Stimulated activated CD8-positive, alpha-beta memory T cell treated with anti-CD3 and anti-CD28 coated beads, Interleukin-4, amount 100 ng/mL, for 48 hours (primary cell): Measurements from ENCODE around the gene STX3.

ENCODE experiments used
- DNase-seq: peaks from one replicate; pipeline ENCODE4 v3.0.0-alpha.2; 2020

The STX3 gene

DNA sequence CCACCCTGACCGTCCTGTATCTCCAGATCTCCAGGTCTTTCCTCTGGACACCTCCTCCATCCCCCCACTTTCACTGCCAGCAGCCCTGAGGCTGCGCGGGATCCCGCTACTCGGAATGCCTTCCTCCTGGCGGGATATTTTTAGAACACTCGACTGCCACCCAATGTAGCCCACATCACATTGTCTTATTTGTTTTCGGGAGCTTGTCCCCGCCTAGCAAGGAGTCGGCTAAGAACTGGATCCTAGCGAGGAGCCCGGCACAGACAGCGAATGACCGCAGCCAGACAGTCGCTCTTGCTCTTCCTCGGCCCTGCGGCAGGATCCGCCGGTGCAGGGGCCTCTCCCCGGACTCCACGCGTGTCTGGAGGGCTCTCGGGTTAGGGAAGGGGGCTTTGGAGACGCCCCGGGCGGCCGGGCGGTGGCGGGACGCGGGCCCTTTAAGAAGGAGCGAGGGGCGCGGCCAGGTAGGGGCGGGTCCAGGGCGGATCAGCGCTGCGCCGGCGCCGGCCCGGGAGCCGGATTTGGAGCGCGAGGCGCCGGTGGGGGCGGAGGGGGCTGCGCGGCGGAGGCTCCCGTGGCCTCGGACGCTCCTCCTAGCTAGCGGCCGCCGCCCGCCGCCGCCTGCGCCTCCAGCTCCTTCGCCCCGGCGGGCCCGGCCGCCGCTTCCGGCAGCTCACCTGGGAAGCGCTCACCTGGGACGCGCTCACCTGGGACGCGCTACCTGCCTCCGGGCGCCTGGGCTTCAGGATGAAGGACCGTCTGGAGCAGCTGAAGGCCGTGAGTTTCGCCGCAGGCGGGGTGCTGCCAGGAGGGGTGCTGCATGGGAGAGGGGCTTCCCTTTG, at the start of gene STX3:
Gene STX3, plus strand, starts transcription at position 518 of the 842 bp plus-strand sequence. Its CDS starts 230 bp downstream, at position 748.
- peak; percentile 78 for DNase-seq

- DNase-seq: no peak
Measured at GRCh38 chr11:59706518-59707285, 48.5 kb upstream of the STX3 start.

DNA sequence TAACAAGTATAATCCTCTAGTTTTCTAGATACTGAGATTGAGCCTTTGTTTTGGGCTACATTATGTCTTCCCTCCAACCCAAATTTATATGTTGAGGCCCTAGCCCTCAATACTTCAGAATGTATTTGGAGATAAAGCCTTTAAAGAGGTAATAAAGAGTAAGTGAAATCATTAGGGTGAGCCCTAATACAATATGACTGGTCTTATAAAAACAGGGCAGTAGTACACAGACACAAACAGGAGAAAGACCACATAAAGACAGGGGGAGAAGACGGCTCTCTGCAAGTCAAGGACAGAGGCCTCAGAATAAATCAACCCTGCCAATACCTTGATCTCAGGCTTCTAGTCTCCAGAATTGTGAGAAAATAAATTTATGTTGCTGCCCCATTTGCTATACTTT, 47.8 kb upstream of the STX3 start:
- no peak for DNase-seq

GRCh38 chr11:59708537-59708936, 46.6 kb upstream of the STX3 start:
- no peak for DNase-seq

DNA sequence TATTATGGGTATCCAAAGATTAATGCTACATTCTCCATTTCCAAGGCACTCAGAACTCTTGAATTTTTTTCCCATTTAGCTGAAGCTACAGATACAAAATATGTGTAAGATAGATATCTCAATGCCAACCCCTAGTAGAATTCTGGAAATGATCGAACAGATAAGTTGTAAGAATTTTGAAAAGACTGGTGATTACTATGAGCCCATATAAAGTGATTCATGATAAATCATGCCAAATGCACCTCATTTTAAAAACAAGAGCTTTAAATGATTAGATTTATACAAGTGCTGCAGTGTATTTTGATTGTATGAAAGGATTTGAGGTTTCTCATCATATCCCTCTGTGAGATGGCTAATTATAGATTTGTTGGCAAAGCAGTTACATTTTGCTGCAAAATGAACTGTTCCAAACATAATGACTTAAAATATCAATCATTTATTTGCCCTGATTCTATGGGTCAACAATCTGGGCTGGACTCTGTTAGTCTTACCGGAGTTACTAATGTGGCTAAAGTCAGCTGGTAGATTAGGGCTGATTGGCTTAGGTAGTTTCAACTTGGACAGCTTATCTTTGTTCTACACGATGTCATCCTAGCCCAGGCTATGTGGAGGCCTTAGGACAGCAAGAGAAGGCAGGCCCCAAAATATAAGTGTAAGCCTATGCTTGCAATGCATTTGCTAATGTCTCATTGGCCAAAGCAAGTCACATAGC, 44.9 kb upstream of the STX3 start:
- DNase-seq: no peak

DNA sequence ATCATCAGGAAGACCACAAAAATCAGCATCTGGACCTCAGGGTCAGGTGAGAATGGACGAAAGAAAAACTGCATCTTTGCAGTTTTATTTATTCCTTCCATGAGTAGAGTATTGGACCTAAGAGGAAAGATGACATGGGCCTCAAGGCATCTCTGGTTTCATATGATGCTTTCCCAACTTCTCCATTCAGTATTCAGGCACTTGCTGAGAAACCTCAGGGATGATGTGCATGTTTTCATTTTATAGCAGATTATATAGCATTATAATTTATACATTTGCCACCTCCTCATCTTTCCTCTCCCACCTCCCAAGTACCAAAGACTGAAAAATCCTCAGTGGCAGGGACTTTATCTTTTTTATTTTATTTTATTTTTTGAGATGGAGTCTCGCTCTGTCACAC, 41.4 kb upstream of the STX3 start, which contains the start of gene OR10V1:
Gene OR10V1, minus strand, starts transcription at position 101 of the 400 bp plus-strand sequence. Its CDS starts 0 bp downstream, at position 101.
- no peak for DNase-seq

DNA sequence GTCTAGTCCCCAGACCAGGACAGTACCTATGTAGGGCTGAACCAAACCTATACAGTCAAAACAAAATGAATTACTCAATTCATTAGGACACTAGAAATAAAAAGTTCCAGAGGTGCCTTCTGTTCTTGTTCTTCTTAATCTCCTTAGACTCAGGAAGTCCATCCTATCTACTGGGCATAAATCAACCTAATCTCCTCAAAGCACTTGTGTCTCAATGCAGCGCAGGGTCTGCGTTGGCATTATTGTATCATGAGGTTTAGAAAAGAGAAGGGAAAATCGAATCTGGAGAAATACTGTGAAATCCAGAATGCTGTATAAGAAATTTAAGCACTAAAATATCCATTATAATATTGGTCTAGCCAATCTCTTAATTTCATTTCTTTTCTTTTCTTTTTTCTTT, 39.1 kb upstream of the STX3 start:
- no peak for DNase-seq

- no peak for DNase-seq
Measured at GRCh38 chr11:59719556-59719955, 35.6 kb upstream of the STX3 start.

DNA sequence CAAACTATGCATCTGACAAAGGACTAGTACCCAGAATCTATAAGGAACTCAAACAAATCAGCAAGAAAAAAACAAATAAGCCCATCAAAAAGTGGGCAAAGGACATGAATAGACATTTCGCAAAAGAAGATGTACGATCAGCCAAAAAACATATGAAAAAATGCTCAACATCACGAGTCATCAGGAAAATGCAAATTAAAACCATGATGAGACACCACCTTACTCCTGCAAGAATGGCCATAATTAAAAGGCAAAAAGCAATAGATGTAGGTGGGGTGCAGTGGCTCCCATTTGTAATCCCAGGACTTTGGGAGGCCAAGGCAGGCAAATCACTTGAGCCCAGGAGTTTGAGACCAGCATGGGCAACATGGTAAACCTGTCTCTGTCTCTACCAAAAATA, 31.1 kb upstream of the STX3 start:
- DNase-seq: no peak

DNA sequence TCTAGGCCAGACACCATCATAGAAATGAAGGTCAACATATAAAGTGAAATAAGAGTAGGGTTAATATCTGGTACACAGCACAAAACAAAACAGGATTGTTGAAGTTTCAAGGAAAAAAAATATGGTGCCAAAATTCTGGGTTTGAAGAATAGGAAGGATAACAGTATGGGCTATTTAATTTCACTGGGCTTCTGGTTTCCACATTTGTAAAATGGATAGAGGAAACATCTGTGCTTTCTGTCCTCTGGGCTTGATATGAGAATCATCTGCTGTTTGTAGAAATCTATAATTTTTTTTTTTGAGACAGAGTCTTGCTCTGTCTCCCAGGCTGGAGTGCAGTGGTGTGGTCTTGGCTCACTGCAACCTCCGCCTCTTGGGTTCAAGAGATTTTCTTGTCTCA, 27.8 kb upstream of the STX3 start:
- no peak for DNase-seq

DNA sequence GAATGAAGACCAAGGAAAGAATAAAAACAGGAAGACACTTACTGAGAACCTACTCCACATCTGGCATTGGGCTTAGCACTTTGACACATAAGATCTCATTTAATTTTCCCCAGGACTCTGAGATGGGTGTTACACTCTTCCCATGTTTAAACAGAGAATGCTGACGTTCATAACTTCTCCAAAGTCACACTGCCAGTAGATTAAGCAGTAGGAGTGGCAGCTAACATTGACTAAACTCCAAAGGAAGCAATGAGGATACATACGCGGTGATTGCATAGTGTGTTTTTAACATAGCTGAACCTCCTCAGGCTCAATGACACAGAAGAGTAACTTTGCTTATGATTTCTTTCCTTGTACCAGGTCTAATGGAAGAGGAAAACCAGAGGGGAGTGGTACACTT, 27.0 kb upstream of the STX3 start:
- no peak for DNase-seq

DNA sequence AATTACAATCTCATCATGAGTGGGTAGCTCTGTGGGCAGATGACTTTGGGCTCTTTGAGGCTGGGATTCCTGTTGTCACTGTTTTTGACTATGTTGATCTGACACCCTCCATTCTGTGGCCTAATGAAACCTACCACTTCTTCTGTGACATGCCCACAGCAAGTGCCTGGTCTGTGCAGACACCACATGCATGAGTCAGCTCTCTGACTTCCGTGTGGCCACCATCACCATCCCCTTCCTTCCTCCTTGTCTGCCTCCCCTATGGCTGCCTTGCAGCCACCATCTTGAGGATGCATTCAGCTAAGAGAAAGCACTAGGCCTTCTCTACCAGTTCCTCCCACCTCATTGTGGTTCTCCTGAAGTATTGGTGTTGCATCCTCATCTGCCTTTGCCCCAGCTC, 26.3 kb upstream of the STX3 start:
- DNase-seq: no peak

GRCh38 chr11:59729834-59730233, 25.3 kb upstream of the STX3 start:
- no peak for DNase-seq

GRCh38 chr11:59730896-59731565, 24.1 kb upstream of the STX3 start:
- no peak for DNase-seq

DNA sequence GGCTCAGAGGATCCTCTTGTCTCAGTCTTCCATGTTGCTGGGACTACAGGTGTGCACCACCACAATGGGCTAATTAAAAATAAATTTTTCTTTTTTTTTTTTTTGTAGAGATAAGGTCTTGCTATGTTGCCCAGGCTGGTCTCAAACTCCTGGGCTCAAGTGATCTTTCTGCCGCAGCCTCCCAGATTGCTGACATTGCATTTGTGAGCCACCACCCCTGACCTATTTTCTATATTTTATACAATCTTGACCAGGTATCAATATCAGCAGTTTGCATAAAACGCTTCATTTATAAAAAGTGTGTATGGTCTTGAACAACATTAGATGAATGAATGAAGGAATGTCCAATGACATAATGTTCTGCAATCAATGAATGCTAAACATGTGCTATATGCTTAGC, 9.1 kb upstream of the STX3 start:
- no peak for DNase-seq

DNA sequence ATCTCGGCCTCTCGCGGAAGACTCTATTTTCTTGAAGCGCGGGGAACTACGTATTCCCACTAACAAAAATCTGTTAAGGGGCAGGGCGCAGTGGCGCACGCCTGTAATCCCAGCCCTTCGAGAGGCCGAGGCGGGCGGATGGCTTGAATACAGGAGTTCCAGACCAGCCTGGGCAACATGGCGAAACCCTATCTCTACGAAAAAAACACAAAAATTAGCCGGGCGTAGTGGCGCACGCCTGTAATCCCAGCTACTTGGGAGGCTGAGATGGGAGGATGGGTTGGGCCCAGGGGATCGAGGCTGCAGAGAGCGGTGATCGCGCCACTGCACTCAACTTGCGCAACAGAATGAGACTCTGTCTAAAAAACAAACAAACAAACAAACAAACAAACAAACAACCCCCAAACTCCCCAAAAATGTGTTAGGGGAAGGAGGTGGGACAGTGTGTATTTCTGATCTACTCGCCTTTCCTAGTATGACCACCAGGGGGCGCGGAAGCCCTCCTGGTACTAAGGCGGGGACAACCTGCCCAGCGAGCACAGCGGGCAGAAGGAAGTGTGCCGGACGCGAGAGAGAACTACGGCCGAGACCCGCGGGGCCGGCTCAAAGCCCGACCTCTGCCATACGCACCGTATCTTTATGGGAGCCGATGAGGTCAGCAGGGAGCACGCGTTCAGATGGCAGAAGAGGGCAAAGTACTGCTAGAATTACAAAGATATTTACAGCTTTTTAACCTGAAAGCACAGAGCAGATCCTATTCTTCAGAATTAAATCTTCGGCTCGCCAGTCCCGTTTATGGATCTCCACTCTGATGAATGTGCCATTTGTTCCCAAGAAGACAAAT, 1.3 kb upstream of the STX3 start:
- peak; percentile 92 for DNase-seq

DNA sequence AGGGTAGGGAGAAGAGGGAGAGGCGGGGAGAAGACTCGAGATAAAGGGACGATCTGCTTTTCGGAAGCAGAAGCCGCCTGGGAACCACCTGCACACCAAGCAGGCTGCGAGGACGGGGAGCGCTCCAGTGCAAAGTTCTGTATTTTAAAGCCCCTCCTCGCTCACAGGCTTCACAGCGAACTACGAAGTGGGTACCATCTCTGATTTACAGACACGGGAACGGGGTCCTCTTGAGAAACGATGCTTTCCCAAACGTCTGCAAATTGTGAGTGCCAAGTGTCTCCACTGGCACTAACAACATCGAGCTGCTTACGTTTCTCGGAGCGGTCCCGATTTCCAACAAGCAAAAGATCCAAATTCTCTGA, 700 bp upstream of the STX3 start:
- peak; percentile 42 for DNase-seq

DNA sequence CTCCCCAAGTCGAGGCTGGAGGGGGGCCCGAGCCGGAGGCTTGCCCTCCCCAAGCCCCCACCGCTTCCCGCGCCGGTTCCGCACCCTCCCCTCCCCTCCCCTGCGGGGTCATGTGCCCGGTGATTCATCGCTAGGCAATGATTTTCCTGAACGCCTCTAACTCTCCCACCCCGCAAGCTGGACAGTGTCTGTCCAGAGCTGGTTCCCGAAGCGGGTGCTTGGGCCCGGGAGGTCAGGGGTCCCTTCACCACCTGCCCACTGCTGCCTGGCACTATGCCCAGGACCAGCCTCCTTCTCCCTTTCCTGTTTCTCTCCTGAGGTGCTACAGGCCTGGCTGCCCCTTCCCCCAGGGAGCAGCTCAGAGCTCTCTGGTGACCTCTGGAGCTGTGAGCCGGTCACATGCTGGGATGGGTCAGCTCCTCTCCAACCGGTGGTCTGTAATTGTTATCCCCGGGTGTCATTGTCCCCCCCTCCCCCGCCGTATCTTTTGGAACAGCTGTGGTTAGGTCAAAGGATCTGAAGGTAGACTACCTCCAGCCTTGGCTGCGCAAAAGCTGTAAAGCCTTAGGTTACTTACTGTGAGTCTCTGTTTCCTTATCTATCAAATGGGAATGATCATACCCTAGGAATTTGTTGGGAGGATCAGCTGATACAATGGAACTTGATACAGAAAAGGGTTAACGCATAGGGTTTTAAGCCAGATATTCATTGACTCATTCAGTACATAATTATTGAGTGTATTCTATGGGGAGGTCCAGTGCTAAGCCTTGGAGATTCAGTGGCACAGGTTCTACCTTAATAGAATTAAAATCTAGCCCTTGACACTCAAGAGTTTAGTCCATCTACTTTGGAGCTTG, 753 bp downstream of the STX3 start:
- peak; percentile 46 for DNase-seq

- DNase-seq: no peak
Measured at GRCh38 chr11:59756558-59756840, 1.3 kb downstream of the STX3 start.

DNA sequence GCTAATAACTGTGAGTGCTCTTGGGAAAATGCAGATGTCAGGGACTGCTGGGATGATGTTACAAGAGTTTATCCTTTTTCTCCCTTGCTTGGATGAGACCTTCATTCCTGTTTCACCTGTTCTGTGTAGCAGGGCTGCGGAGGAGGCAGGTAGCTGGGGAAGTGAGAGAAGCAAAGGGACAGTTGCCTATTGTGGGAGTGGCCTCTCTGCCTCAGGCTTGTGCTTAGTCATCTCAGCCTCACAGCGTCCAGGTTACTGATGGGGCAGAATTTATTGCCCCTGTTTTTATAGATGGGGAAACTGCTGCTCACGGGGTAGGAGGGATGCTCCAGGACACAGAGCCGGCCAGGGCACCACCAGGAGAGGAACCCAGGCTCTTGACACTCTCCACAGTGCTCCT, 1.7 kb downstream of the STX3 start:
- DNase-seq: no peak

- DNase-seq: no peak
Measured at GRCh38 chr11:59758401-59759037, 3.3 kb downstream of the STX3 start.
